Astrocyte (in vitro differentiated cells and primary cell): ENCODE data around the gene SH3PXD2B. TPM values are rescaled to one million over a fixed set of nuclear protein-coding genes. Genes with fewer than 3 reads are reported as not detected.

Experiments used
- DNase-seq: peaks from one replicate; pipeline ENCODE4 v3.0.0-alpha.2; 2010; ENCODE audit warnings: low read depth
- FAIRE-seq: peaks from 2 replicates; lab custom pipeline; 2011; peaks lifted over from hg19 to GRCh38; lab: Jason Lieb, UNC
- H2AFZ ChIP-seq: 2 replicates; pipeline ENCODE4 v1.6.0; 2012; ENCODE audit warnings: low read depth, low read length, inconsistent platforms
- H3K27ac ChIP-seq: 2 replicates; pipeline ENCODE4 v1.5.1; 2011; ENCODE audit warnings: low read depth, low read length, inconsistent platforms
- H3K27me3 ChIP-seq: 2 replicates; pipeline ENCODE4 v1.6.0; 2011; ENCODE audit warnings: low read length, inconsistent platforms; ENCODE audit not compliant: insufficient read depth
- H3K36me3 ChIP-seq: 2 replicates; pipeline ENCODE4 v1.5.1; 2011; ENCODE audit warnings: low read length, inconsistent platforms; ENCODE audit not compliant: insufficient read depth
- H3K4me1 ChIP-seq: 2 replicates; pipeline ENCODE4 v1.5.1; 2011; ENCODE audit warnings: low read length, inconsistent platforms; ENCODE audit not compliant: insufficient read depth
- H3K4me2 ChIP-seq: 2 replicates; pipeline ENCODE4 v1.6.0; 2012; ENCODE audit warnings: low read length, inconsistent platforms
- H3K4me3 ChIP-seq: 2 replicates; pipeline ENCODE4 v1.5.1; 2011; ENCODE audit warnings: low read depth, mild to moderate bottlenecking, low read length, inconsistent platforms; ENCODE audit not compliant: insufficient read depth
- H3K79me2 ChIP-seq: 2 replicates; pipeline ENCODE4 v1.6.0; 2012; ENCODE audit warnings: mild to moderate bottlenecking, low read length, inconsistent platforms; ENCODE audit not compliant: insufficient read depth
- H3K9ac ChIP-seq: 2 replicates; pipeline ENCODE4 v1.6.0; 2012; ENCODE audit warnings: mild to moderate bottlenecking, low read length, inconsistent platforms
- H3K9me3 ChIP-seq: 2 replicates; pipeline ENCODE4 v1.5.1; 2012; ENCODE audit warnings: low read depth, mild to moderate bottlenecking, low read length, inconsistent platforms; ENCODE audit not compliant: insufficient read depth
- H4K20me1 ChIP-seq: 2 replicates; pipeline ENCODE4 v1.6.0; 2012; ENCODE audit warnings: low read length, inconsistent platforms; ENCODE audit not compliant: insufficient read depth
- H3K27ac Mint-ChIP-seq: one replicate; pipeline ENCODE4 v1.8.0; 2021; ENCODE audit warnings: mild to moderate bottlenecking, mixed read lengths; ENCODE audit not compliant: unreplicated experiment
- H3K27me3 Mint-ChIP-seq: one replicate; pipeline ENCODE4 v1.8.0; 2021; ENCODE audit warnings: low read depth, mixed read lengths; ENCODE audit not compliant: unreplicated experiment
- H3K36me3 Mint-ChIP-seq: one replicate; pipeline ENCODE4 v1.8.0; 2021; ENCODE audit warnings: low read depth, mixed read lengths; ENCODE audit not compliant: unreplicated experiment
- H3K4me1 Mint-ChIP-seq: one replicate; pipeline ENCODE4 v1.8.0; 2021; ENCODE audit warnings: low read depth, mixed read lengths; ENCODE audit not compliant: unreplicated experiment
- H3K4me3 Mint-ChIP-seq: one replicate; pipeline ENCODE4 v1.8.0; 2021; ENCODE audit warnings: mild to moderate bottlenecking, moderate library complexity, mixed read lengths; ENCODE audit not compliant: unreplicated experiment
- H3K9me3 Mint-ChIP-seq: one replicate; pipeline ENCODE4 v1.8.0; 2021; ENCODE audit warnings: mild to moderate bottlenecking, mixed read lengths; ENCODE audit not compliant: unreplicated experiment
- CTCF ChIP-seq: IDR thresholded peaks from 2 replicates; pipeline ENCODE4 v1.5.1; 2011; ENCODE audit warnings: low read depth, mild to moderate bottlenecking, inconsistent platforms, low read length, moderate library complexity; ENCODE audit not compliant: insufficient read depth
- EZH2 ChIP-seq: IDR thresholded peaks from 2 replicates; pipeline ENCODE4 v1.6.1; 2012; ENCODE audit warnings: mild to moderate bottlenecking, low read length, inconsistent platforms; ENCODE audit not compliant: insufficient read depth
- total RNA-seq: library from RNA; stranded (reverse); gene quantifications from 2 replicates; pipeline ENCODE4 v1.2.1, GENCODE V29; 2021

Gene SH3PXD2B
- total RNA-seq, 1 donor from 2014 or later, result 66.0 TPM

GRCh38 chr5:172436078-172436878 lies 18.0 kb downstream of the SH3PXD2B start:
- no peaks in the 10 kb centered on the region for H3K36me3 ChIP-seq
- H4K20me1 ChIP-seq, result peaks cover 99% of the 10 kb centered on the region
- no peak for TF ChIP-seq EZH2
- TF ChIP-seq CTCF, result no peak
- FAIRE-seq (no peak), DNase-seq (no peak)
- no peak overlapping the region for H2AFZ ChIP-seq
- peaks cover 10% of the 10 kb centered on the region for H3K36me3 Mint-ChIP-seq
- H3K79me2 ChIP-seq, result peaks cover 95% of the 10 kb centered on the region
- no peak overlapping the region for H3K4me3 Mint-ChIP-seq
- H3K4me1 ChIP-seq, result peaks cover 17% of the 10 kb centered on the region
- no peaks in the 10 kb centered on the region for H3K9me3 Mint-ChIP-seq
- no peak overlapping the region for H3K4me3 ChIP-seq
- no peaks in the 10 kb centered on the region for H3K27me3 Mint-ChIP-seq
- peaks cover 17% of the 10 kb centered on the region for H3K4me1 Mint-ChIP-seq
- no peak overlapping the region for H3K27ac Mint-ChIP-seq
- no peak overlapping the region for H3K4me2 ChIP-seq
- H3K9me3 ChIP-seq, result no peaks in the 10 kb centered on the region
- H3K27ac ChIP-seq, result no peak overlapping the region
- no peaks in the 10 kb centered on the region for H3K27me3 ChIP-seq
- H3K9ac ChIP-seq, result no peak overlapping the region

- Mint-ChIP-seq H3K27me3 (no peaks in the 10 kb centered on the region), H3K9me3 (no peaks in the 10 kb centered on the region)
- H3K27me3 ChIP-seq, result no peaks in the 10 kb centered on the region
Measured at GRCh38 chr5:172435362-172436077, 18.8 kb downstream of the SH3PXD2B start.

More at GRCh38 chr5:172435362-172436077, 18.8 kb downstream of the SH3PXD2B start:
- no peak overlapping the region for H3K27ac Mint-ChIP-seq
- no peak overlapping the region for H3K4me3 Mint-ChIP-seq
- Histone ChIP-seq H3K9me3 (no peaks in the 10 kb centered on the region), H2AFZ (no peak overlapping the region), H3K27ac (no peak overlapping the region), H3K79me2 (peaks cover 94% of the 10 kb centered on the region), H3K9ac (no peak overlapping the region), H3K4me2 (no peak overlapping the region), H3K36me3 (no peaks in the 10 kb centered on the region), H3K4me3 (no peak overlapping the region), H3K4me1 (peaks cover 17% of the 10 kb centered on the region), H4K20me1 (peaks cover 99% of the 10 kb centered on the region)
- DNase-seq (no peak), FAIRE-seq (no peak)
- peaks cover 17% of the 10 kb centered on the region for H3K4me1 Mint-ChIP-seq
- TF ChIP-seq EZH2 (no peak), CTCF (no peak)
- peaks cover 12% of the 10 kb centered on the region for H3K36me3 Mint-ChIP-seq
